HCT116 (cell line): ENCODE results near the gene MOGAT3. TPM values are rescaled to one million over a fixed set of nuclear protein-coding genes. Genes with fewer than 3 reads are reported as not detected.

Experiments used
- ATAC-seq: fragments of 200-7000 bp; cut with Tn5 transposase; 2 replicates; pipeline ENCODE4 v1.9.1; 2020; ENCODE audit warnings: mild to moderate bottlenecking, moderate library complexity
- BruUV-seq: library from RNA; stranded (reverse); fragments of 400-500 nt; replicated peaks from 2 replicates; lab custom pipeline; 2021; lab: Mats Ljungman, UMichigan
- CTCF ChIA-PET: fragments of 300-600 bp; sonication (Branson Sonifier 250); formaldehyde crosslinking; loops from one replicate; lab custom pipeline; 2021; ENCODE audit warnings: antibody characterized with exemption; lab: Charles Lee
- POLR2A ChIA-PET: fragments of 300-600, 350-600 bp; sonication (Branson Sonifier 250); formaldehyde crosslinking; loops from one replicate; lab custom pipeline; 2021; ENCODE audit warnings: antibody characterized with exemption; lab: Charles Lee
- RAD21 ChIA-PET, 2 experiments: fragments of 300-600 bp; sonication (Branson Sonifier 250); formaldehyde crosslinking; loops; one replicate each; lab custom pipeline; 2023; ENCODE audit warnings: low total read pairs in 2 of 2; ENCODE audit not compliant: uncharacterized antibody in 2 of 2, unreplicated experiment in 2 of 2, low non-redundant PET in 1 of 2; lab: Charles Lee
- DNase-seq: peaks from one replicate; pipeline ENCODE4 v3.0.0-alpha.2; 2010; ENCODE audit warnings: low read depth, low spot score
- H2AFZ ChIP-seq: fragments of 200-600 bp; shearing (Covaris generic), sonication (generic); 2 replicates; pipeline ENCODE4 v1.6.1; 2017; ENCODE audit warnings: low read depth, mixed run types, mixed read lengths, antibody characterized with exemption, low read length; ENCODE audit not compliant: poor library complexity, severe bottlenecking
- H3K27ac ChIP-seq: 2 replicates; pipeline ENCODE4 v1.5.1; 2012; ENCODE audit warnings: low read depth, low read length
- H3K27me3 ChIP-seq: fragments of 200-600 bp; sonication (generic); 2 replicates; pipeline ENCODE4 v1.6.1; 2016; ENCODE audit warnings: mixed run types, low read length, mixed read lengths; ENCODE audit not compliant: insufficient read depth
- H3K36me3 ChIP-seq, 2 experiments: fragments of 200-500 bp in 1 of 2; fragments of 200-600 bp in 1 of 2; sonication (Bioruptor generic) in 1 of 2; sonication (generic) in 1 of 2; 2 replicates each; pipeline versions ENCODE4 v1.5.1 to v1.6.1; 2014 to 2016; ENCODE audit warnings: low read length in 2 of 2, inconsistent platforms in 1 of 2, mixed read lengths in 1 of 2, mixed run types in 1 of 2; ENCODE audit not compliant: insufficient read depth in 2 of 2, control insufficient read depth in 1 of 2
- H3K4me1 ChIP-seq, 2 experiments: fragments of 200-600 bp in 1 of 2; sonication (generic) in 1 of 2; 2 replicates each; pipeline versions ENCODE4 v1.5.1 to v1.6.1; 2012 to 2017; ENCODE audit warnings: low read length in 2 of 2, inconsistent platforms in 1 of 2, mild to moderate bottlenecking in 1 of 2, mixed read lengths in 1 of 2, mixed run types in 1 of 2, moderate library complexity in 1 of 2; ENCODE audit not compliant: insufficient read depth in 2 of 2, control insufficient read depth in 1 of 2
- H3K4me2 ChIP-seq: fragments of 200-600 bp; sonication (generic); 2 replicates; pipeline ENCODE4 v1.6.1; 2017; ENCODE audit warnings: mixed run types, low read length, mixed read lengths
- H3K4me3 ChIP-seq, 2 experiments: fragments of 200-600 bp in 1 of 2; sonication (generic) in 1 of 2; replicated peaks in 1 of 2; 2 replicates each; pipeline ENCODE4 v1.5.1; 2011 to 2016; ENCODE audit warnings: low read length in 2 of 2, control low read depth in 1 of 2, low read depth in 1 of 2, mild to moderate bottlenecking in 1 of 2, mixed read lengths in 1 of 2, mixed run types in 1 of 2
- H3K79me2 ChIP-seq: fragments of 200-600 bp; sonication (generic); 2 replicates; pipeline ENCODE4 v1.6.1; 2017; ENCODE audit warnings: mild to moderate bottlenecking, mixed run types, low read length, moderate library complexity, mixed read lengths; ENCODE audit not compliant: insufficient read depth
- H3K9ac ChIP-seq: fragments of 200-600 bp; sonication (generic); 2 replicates; pipeline ENCODE4 v1.6.1; 2016; ENCODE audit warnings: low read length, mixed read lengths
- H3K9me2 ChIP-seq: fragments of 200-600 bp; sonication (generic), shearing (Covaris generic); 2 replicates; pipeline ENCODE4 v1.6.1; 2017; ENCODE audit warnings: mixed run types, mild to moderate bottlenecking, moderate library complexity; ENCODE audit not compliant: insufficient read depth
- H3K9me3 ChIP-seq, 2 experiments: fragments of 200-500 bp in 1 of 2; fragments of 200-600 bp in 1 of 2; sonication (Bioruptor generic) in 1 of 2; sonication (generic) in 1 of 2; 2 replicates each; pipeline ENCODE4 v1.6.1; 2014 to 2017; ENCODE audit warnings: low read length in 2 of 2, mixed read lengths in 2 of 2, inconsistent platforms in 1 of 2, low read depth in 1 of 2, mild to moderate bottlenecking in 1 of 2, mixed run types in 1 of 2, moderate library complexity in 1 of 2; ENCODE audit not compliant: control insufficient read depth in 1 of 2, insufficient read depth in 1 of 2
- H4K20me1 ChIP-seq: fragments of 200-600 bp; sonication (generic), shearing (Covaris generic); 2 replicates; pipeline ENCODE4 v1.6.1; 2017; ENCODE audit warnings: mixed run types, mild to moderate bottlenecking, moderate library complexity; ENCODE audit not compliant: insufficient read depth
- CEBPB ChIP-seq: IDR thresholded peaks from 2 replicates; pipeline ENCODE4 v1.6.1; 2012; ENCODE audit warnings: low read depth
- EGR1 ChIP-seq: IDR thresholded peaks from 2 replicates; pipeline ENCODE4 v1.6.1; 2012; ENCODE audit warnings: low read depth
- EZH2 ChIP-seq: fragments of 200-600 bp; sonication (generic); IDR thresholded peaks from 2 replicates; pipeline ENCODE4 v1.6.1; 2017; ENCODE audit warnings: antibody characterized with exemption, mixed run types
- POLR2A ChIP-seq: IDR thresholded peaks from 2 replicates; pipeline ENCODE4 v1.7.0; 2011; ENCODE audit warnings: borderline replicate concordance; ENCODE audit not compliant: insufficient read depth, insufficient read length; ENCODE audit errors: extremely low read depth
- RAD21 ChIP-seq: IDR thresholded peaks from 2 replicates; pipeline ENCODE4 v1.6.1; 2012; ENCODE audit warnings: low read depth, mild to moderate bottlenecking
- SP1 ChIP-seq: IDR thresholded peaks from 2 replicates; pipeline ENCODE4 v1.6.1; 2012; ENCODE audit warnings: low read depth
- SRF ChIP-seq: IDR thresholded peaks from 2 replicates; pipeline ENCODE4 v1.6.1; 2012; ENCODE audit warnings: low read depth
- TCF7L2 ChIP-seq: IDR thresholded peaks from 2 replicates; pipeline ENCODE4 v1.7.0; 2011; ENCODE audit warnings: borderline replicate concordance, inconsistent platforms; ENCODE audit not compliant: insufficient read depth, insufficient read length; ENCODE audit errors: extremely low read depth
- ZFX ChIP-seq: fragments of 450-650 bp; IDR thresholded peaks from 2 replicates; pipeline ENCODE4 v1.6.1; 2017
- ZNF274 ChIP-seq: fragments of 200-500 bp; sonication (Bioruptor generic); IDR thresholded peaks from 2 replicates; pipeline ENCODE4 v1.6.1; 2014; ENCODE audit warnings: mild to moderate bottlenecking, low read depth, low read length, inconsistent platforms
- intact Hi-C: fragments of 100-400 bp; cut with micrococcal nuclease; formaldehyde crosslinking; loops from 2 replicates; pipeline ENCODE4 v1.10.0; 2022
- total RNA-seq: library from RNA; stranded (reverse); gene quantifications from one replicate; pipeline ENCODE4 v1.2.1, GENCODE V29; 2021; ENCODE audit not compliant: unreplicated experiment
- TF ChIP-seq, protein P1 (sequence below), 3 experiments: fragments of 200-600 bp in 1 of 3; sonication (generic) in 1 of 3; IDR thresholded peaks in 2 of 3; conservative IDR thresholded peaks in 1 of 3; 2 replicates each; pipeline ENCODE4 v1.5.1; 2012 to 2017; ENCODE audit warnings: low read depth in 2 of 3, low read length in 2 of 3, antibody characterized with exemption in 1 of 3, borderline replicate concordance in 1 of 3, control low read depth in 1 of 3, mild to moderate bottlenecking in 1 of 3, mixed read lengths in 1 of 3, mixed run types in 1 of 3, moderate library complexity in 1 of 3; ENCODE audit not compliant: insufficient read depth in 1 of 3
- TF ChIP-seq, protein P2 (sequence below): IDR thresholded peaks from 2 replicates; pipeline ENCODE4 v1.6.1; 2011; ENCODE audit warnings: mild to moderate bottlenecking, low read length, moderate library complexity; ENCODE audit not compliant: insufficient replicate concordance; ENCODE audit errors: extremely low read depth

Gene MOGAT3
- total RNA-seq, 1 experiment from 2014 or later, result not detected

GRCh38 chr7:101211501-101211900 lies 10.7 kb upstream of the MOGAT3 start:
- Histone ChIP-seq H3K9me2 (no peaks in the 10 kb centered on the region), H3K79me2 (peaks cover 13% of the 10 kb centered on the region), H3K36me3 (peaks cover 8 to 13% of the 10 kb centered on the region in 2 experiments), H3K4me3 (no peak overlapping the region), H3K9me3 (no peaks in the 10 kb centered on the region), H3K9ac (no peak overlapping the region), H3K4me2 (no peak overlapping the region), H3K27ac (no peak overlapping the region), H2AFZ (no peak overlapping the region), H3K4me1 (peaks cover 0 to 9% of the 10 kb centered on the region in 2 experiments; a peak in 2 of 4 replicates), H4K20me1 (no peaks in the 10 kb centered on the region), H3K27me3 (no peaks in the 10 kb centered on the region)
- POLR2A ChIA-PET, result no interaction called here
- intact Hi-C loops, result no loop called here
- BruUV-seq, result no TSS peak
- DNase-seq (no peak), ATAC-seq (no peak)
- CTCF ChIA-PET, result interaction anchor here (0.6 kb wide), 1 partner anchor 319 kb away, joined by 3 read pairs; no protein-coding TSS in a partner anchor
- RAD21 ChIA-PET, result no interaction called here
- no peak for TF ChIP-seq TCF7L2
- TF ChIP-seq SP1, result no peak
- no peak for TF ChIP-seq SRF
- TF ChIP-seq, protein P1, sequence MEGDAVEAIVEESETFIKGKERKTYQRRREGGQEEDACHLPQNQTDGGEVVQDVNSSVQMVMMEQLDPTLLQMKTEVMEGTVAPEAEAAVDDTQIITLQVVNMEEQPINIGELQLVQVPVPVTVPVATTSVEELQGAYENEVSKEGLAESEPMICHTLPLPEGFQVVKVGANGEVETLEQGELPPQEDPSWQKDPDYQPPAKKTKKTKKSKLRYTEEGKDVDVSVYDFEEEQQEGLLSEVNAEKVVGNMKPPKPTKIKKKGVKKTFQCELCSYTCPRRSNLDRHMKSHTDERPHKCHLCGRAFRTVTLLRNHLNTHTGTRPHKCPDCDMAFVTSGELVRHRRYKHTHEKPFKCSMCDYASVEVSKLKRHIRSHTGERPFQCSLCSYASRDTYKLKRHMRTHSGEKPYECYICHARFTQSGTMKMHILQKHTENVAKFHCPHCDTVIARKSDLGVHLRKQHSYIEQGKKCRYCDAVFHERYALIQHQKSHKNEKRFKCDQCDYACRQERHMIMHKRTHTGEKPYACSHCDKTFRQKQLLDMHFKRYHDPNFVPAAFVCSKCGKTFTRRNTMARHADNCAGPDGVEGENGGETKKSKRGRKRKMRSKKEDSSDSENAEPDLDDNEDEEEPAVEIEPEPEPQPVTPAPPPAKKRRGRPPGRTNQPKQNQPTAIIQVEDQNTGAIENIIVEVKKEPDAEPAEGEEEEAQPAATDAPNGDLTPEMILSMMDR (IDR thresholded peaks at IDR 0.05 in 2 of 3, conservative IDR thresholded peaks at IDR 0.05 in 1 of 3; ENCODE audit: borderline replicate concordance in 1 of 3, insufficient read depth in 1 of 3, low read depth in 2 of 3, low read length in 2 of 3), result no peak
- TF ChIP-seq POLR2A, result no peak
- TF ChIP-seq EZH2, result no peak
- TF ChIP-seq EGR1, result no peak
- TF ChIP-seq ZNF274, result no peak
- no peak for TF ChIP-seq RAD21
- no peak for TF ChIP-seq CEBPB
- no peak for TF ChIP-seq ZFX
- TF ChIP-seq, protein P2, sequence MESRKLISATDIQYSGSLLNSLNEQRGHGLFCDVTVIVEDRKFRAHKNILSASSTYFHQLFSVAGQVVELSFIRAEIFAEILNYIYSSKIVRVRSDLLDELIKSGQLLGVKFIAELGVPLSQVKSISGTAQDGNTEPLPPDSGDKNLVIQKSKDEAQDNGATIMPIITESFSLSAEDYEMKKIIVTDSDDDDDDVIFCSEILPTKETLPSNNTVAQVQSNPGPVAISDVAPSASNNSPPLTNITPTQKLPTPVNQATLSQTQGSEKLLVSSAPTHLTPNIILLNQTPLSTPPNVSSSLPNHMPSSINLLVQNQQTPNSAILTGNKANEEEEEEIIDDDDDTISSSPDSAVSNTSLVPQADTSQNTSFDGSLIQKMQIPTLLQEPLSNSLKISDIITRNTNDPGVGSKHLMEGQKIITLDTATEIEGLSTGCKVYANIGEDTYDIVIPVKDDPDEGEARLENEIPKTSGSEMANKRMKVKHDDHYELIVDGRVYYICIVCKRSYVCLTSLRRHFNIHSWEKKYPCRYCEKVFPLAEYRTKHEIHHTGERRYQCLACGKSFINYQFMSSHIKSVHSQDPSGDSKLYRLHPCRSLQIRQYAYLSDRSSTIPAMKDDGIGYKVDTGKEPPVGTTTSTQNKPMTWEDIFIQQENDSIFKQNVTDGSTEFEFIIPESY, result no peak
